ENCODE results near the gene SIGLEC11.

Gene SIGLEC11

DNA sequence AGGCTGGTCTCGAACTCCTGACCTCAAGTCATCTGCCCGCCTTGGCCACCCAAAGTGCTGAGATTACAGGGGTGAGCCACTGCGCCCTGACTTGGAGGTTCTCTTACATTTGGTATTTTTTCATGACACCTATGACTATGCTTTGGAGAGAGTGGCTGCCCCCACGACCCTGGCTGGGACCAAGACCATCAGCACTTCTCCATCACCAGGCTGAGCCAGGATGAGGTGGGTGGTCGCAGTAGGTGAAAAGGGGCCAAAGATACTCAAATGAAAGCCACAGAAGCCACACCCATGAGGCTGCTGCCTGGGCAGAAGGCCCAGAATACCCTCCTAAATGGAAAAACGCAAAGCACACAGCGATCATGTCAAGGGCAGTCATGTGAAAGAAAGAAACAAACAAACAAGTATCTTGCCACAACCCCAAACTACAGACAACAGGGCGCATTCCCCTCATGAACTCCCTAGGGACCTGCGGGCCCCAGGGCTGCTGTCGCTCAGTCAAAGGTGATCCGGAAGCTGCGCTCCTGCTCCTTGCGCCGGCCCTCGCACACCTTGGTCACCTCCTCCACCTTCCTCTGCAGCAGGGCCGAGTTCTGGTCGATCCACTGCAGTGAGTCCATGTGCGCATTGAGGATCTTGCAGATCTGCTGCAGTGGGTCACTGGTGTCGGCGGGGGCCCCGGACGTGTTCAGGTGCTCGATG is 53.1 kb downstream of the SIGLEC11 start:
- TF ChIP-seq, protein P1, sequence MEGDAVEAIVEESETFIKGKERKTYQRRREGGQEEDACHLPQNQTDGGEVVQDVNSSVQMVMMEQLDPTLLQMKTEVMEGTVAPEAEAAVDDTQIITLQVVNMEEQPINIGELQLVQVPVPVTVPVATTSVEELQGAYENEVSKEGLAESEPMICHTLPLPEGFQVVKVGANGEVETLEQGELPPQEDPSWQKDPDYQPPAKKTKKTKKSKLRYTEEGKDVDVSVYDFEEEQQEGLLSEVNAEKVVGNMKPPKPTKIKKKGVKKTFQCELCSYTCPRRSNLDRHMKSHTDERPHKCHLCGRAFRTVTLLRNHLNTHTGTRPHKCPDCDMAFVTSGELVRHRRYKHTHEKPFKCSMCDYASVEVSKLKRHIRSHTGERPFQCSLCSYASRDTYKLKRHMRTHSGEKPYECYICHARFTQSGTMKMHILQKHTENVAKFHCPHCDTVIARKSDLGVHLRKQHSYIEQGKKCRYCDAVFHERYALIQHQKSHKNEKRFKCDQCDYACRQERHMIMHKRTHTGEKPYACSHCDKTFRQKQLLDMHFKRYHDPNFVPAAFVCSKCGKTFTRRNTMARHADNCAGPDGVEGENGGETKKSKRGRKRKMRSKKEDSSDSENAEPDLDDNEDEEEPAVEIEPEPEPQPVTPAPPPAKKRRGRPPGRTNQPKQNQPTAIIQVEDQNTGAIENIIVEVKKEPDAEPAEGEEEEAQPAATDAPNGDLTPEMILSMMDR (IDR thresholded peaks at IDR 0.05; ENCODE audit: low read depth, low read length) = no peak

DNA sequence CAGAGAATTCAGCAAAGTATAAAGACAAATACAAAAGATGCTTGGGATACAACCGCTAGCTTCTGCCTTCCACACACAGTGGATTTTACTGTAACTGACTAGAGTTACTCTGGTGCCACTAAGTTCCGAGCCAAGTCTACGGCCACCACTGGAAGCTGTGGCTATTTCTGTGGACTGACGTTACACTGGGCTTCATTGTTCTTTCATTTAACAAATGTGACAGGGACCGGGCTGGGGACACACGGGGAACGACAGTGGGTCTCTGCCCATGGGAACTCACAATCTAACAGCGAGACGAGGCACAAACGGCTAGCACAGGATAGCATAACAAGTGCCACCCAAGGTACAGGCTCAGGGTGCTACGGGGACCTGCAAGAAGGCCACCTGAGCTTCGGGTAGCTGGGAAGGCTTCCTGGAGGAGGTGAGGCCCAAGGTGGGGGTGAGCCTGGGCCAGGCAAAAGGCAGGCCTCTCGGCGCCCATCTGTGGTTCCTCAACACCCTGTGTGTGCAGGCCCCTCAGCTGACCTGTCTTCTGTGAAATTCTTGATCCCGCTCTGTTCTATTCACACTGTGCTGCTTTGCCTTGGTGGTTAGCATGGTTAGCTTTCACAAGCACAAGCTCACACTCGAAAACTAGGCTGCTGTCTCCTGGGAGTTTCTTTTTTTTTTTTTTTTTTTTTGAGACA is 54.0 kb downstream of the SIGLEC11 start:
- Histone ChIP-seq H3K36me3 (peaks cover 58% of the 10 kb centered on the region), H3K27me3 (no peaks in the 10 kb centered on the region), H3K4me1 (no peaks in the 10 kb centered on the region), H3K4me3 (ENCODE audit: low read depth, low read length) (no peak overlapping the region), H3K9me3 (no peaks in the 10 kb centered on the region)
- DNase-seq = no peak
- TF ChIP-seq, protein P1 (IDR thresholded peaks at IDR 0.05; ENCODE audit: low read depth, low read length) = no peak

More for the DNA sequence above, 53.1 kb downstream of the SIGLEC11 start:
- H3K36me3 ChIP-seq = peaks cover 67% of the 10 kb centered on the region
- H3K4me3 ChIP-seq (ENCODE audit: low read depth, low read length) = no peak overlapping the region
- DNase-seq = no peak
- no peaks in the 10 kb centered on the region for H3K27me3 ChIP-seq
- H3K4me1 ChIP-seq = no peaks in the 10 kb centered on the region
- no peaks in the 10 kb centered on the region for H3K9me3 ChIP-seq

DNA sequence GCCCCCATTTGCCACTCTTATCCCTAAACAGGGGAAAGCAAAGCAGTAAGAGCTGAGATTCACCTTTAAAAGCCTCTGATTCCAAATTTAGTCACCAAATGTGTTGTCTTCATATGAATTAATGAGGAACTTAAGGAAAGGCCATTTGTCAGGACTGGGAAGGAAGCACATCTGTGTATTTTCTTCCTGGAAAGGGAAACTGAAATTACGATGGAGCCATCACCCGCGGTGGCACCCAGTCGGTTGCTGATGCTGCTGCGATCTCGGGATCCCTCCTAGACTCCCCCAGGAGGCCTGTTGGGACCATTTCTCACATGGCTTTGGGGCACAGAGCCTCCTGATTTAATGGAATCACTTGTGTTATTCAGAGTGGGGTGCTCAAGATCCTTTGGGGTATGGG is 56.8 kb downstream of the SIGLEC11 start:
- no peak for DNase-seq
- no peaks in the 10 kb centered on the region for H3K4me1 ChIP-seq
- TF ChIP-seq, protein P1 (IDR thresholded peaks at IDR 0.05; ENCODE audit: low read depth, low read length) = no peak

More for the DNA sequence above, 56.8 kb downstream of the SIGLEC11 start:
- no peaks in the 10 kb centered on the region for H3K9me3 ChIP-seq
- H3K36me3 ChIP-seq = peaks cover 32% of the 10 kb centered on the region
- no peaks in the 10 kb centered on the region for H3K27me3 ChIP-seq
- H3K4me3 ChIP-seq (ENCODE audit: low read depth, low read length) = no peak overlapping the region

All from BE2C (cell line).